SK-N-SH (cell line): ENCODE results near the gene GRIK1. TPM values are rescaled to one million over a fixed set of nuclear protein-coding genes. Genes with fewer than 3 reads are reported as not detected.

Experiments used
- CTCF ChIA-PET: fragments of 300-600, 350-600 bp; formaldehyde crosslinking; extraction: SDS; loops from one replicate; lab custom pipeline; 2021; lab: Yijun Ruan, JAX
- POLR2A ChIA-PET: fragments of 350-600 bp; sonication (Branson Sonifier 250); formaldehyde crosslinking; extraction: SDS; loops from one replicate; lab custom pipeline; 2020; ENCODE audit warnings: antibody characterized with exemption, inconsistent platforms; lab: Yijun Ruan, JAX
- DNase-seq: peaks from one replicate; pipeline ENCODE4 v3.0.0; 2012
- H2AFZ ChIP-seq: fragments of 200-600 bp; sonication (generic); 2 replicates; pipeline ENCODE4 v1.8.1; 2016; ENCODE audit warnings: antibody characterized with exemption, mild to moderate bottlenecking, low read depth
- H3F3A ChIP-seq: fragments of 200-600 bp; sonication (generic); replicated peaks from 2 replicates; pipeline ENCODE3; 2016; ENCODE audit warnings: antibody characterized with exemption, mild to moderate bottlenecking; ENCODE audit not compliant: insufficient read depth
- H3K27ac ChIP-seq, 2 experiments: fragments of 200-500 bp in 1 of 2; fragments of 200-600 bp in 1 of 2; sonication (Bioruptor generic) in 1 of 2; sonication (generic), shearing (Covaris generic) in 1 of 2; 2 replicates each; pipeline versions ENCODE4 v1.5.1 to v1.6.1; 2014 to 2016; ENCODE audit warnings: low read depth in 2 of 2, inconsistent platforms in 1 of 2, low read length in 1 of 2, mild to moderate bottlenecking in 1 of 2, mixed read lengths in 1 of 2
- H3K27me3 ChIP-seq: fragments of 200-600 bp; sonication (generic), shearing (Covaris generic); 2 replicates; pipeline ENCODE4 v1.6.1; 2016; ENCODE audit warnings: mixed run types; ENCODE audit not compliant: insufficient read depth
- H3K36me3 ChIP-seq, 2 experiments: fragments of 200-500 bp in 1 of 2; fragments of 200-600 bp in 1 of 2; sonication (Bioruptor generic) in 1 of 2; sonication (generic) in 1 of 2; replicated peaks in 1 of 2; 2 replicates each; pipeline versions ENCODE3 to v1.5.1; 2014 to 2016; ENCODE audit warnings: low read length in 1 of 2, mild to moderate bottlenecking in 1 of 2; ENCODE audit not compliant: insufficient read depth in 2 of 2, control insufficient read depth in 1 of 2
- H3K4me1 ChIP-seq, 2 experiments: fragments of 200-500 bp in 1 of 2; fragments of 200-600 bp in 1 of 2; sonication (Bioruptor generic) in 1 of 2; sonication (generic), shearing (Covaris generic) in 1 of 2; 2 replicates each; pipeline versions ENCODE4 v1.5.1 to v1.6.1; 2014 to 2016; ENCODE audit warnings: low read depth in 1 of 2, low read length in 1 of 2, mixed run types in 1 of 2; ENCODE audit not compliant: insufficient read depth in 2 of 2, control insufficient read depth in 1 of 2
- H3K4me2 ChIP-seq: fragments of 200-600 bp; sonication (generic), shearing (Covaris generic); 2 replicates; pipeline ENCODE4 v1.6.1; 2017; ENCODE audit warnings: mixed run types
- H3K4me3 ChIP-seq, 2 experiments: fragments of 200-500 bp in 1 of 2; fragments of 200-600 bp in 1 of 2; sonication (Bioruptor generic) in 1 of 2; sonication (generic), shearing (Covaris generic) in 1 of 2; 2 replicates each; pipeline versions ENCODE4 v1.5.1 to v1.8.1; 2014 to 2016; ENCODE audit warnings: low read depth in 2 of 2, inconsistent platforms in 1 of 2, low read length in 1 of 2, mild to moderate bottlenecking in 1 of 2, mixed read lengths in 1 of 2, moderate library complexity in 1 of 2
- H3K79me2 ChIP-seq: fragments of 200-600 bp; sonication (generic); 2 replicates; pipeline ENCODE4 v1.8.1; 2017; ENCODE audit warnings: mild to moderate bottlenecking; ENCODE audit not compliant: insufficient read depth
- H3K9ac ChIP-seq: fragments of 200-600 bp; sonication (generic); 2 replicates; pipeline ENCODE4 v1.6.1; 2017; ENCODE audit warnings: mixed run types
- H3K9me2 ChIP-seq: fragments of 200-600 bp; sonication (generic); 2 replicates; pipeline ENCODE4 v1.6.1; 2017; ENCODE audit warnings: mixed run types
- H3K9me3 ChIP-seq: fragments of 200-600 bp; sonication (generic); 2 replicates; pipeline ENCODE4 v1.6.1; 2017; ENCODE audit warnings: mixed run types, mild to moderate bottlenecking, moderate library complexity
- H4K20me1 ChIP-seq: fragments of 200-600 bp; sonication (generic); 2 replicates; pipeline ENCODE4 v1.6.1; 2017; ENCODE audit warnings: mild to moderate bottlenecking, mixed run types; ENCODE audit not compliant: insufficient read depth
- CHD2 ChIP-seq: fragments of 150-350 bp; IDR thresholded peaks from 2 replicates; pipeline ENCODE4 v1.6.1; 2018; ENCODE audit warnings: low read length; ENCODE audit not compliant: partially characterized antibody
- EZH2phosphoT487 ChIP-seq: fragments of 200-600 bp; sonication (generic); IDR thresholded peaks from 2 replicates; pipeline ENCODE4 v1.6.1; 2017; ENCODE audit warnings: low read depth, mixed run types, mild to moderate bottlenecking, antibody characterized with exemption, moderate library complexity, borderline replicate concordance
- FOSL2 ChIP-seq: IDR thresholded peaks from 2 replicates; pipeline ENCODE4 v1.4.0; 2012; ENCODE audit warnings: low read depth, mild to moderate bottlenecking, moderate library complexity, borderline replicate concordance
- FOXM1 ChIP-seq: IDR thresholded peaks from 2 replicates; pipeline ENCODE4 v1.4.0; 2012; ENCODE audit warnings: low read depth, mild to moderate bottlenecking
- NRF1 ChIP-seq: IDR thresholded peaks from 2 replicates; pipeline ENCODE4 v1.6.1; 2012; ENCODE audit warnings: low read depth, mild to moderate bottlenecking, low read length
- POLR2AphosphoS5 ChIP-seq: IDR thresholded peaks from 2 replicates; pipeline ENCODE4 v1.6.1; 2012; ENCODE audit warnings: low read depth, low read length
- RCOR1 ChIP-seq: fragments of 150-350 bp; IDR thresholded peaks from 2 replicates; pipeline ENCODE4 v1.6.1; 2017; ENCODE audit warnings: antibody characterized with exemption, low read length
- RFX5 ChIP-seq: IDR thresholded peaks from 2 replicates; pipeline ENCODE4 v1.6.1; 2012; ENCODE audit warnings: mild to moderate bottlenecking, improper control_type of control experiment, low read length
- SIN3A ChIP-seq: IDR thresholded peaks from 2 replicates; pipeline ENCODE4 v1.6.1; 2012; ENCODE audit warnings: low read depth, mild to moderate bottlenecking, low read length, moderate library complexity, borderline replicate concordance
- TAF1 ChIP-seq: IDR thresholded peaks from 2 replicates; pipeline ENCODE4 v1.6.1; 2012; ENCODE audit warnings: low read depth, mild to moderate bottlenecking, low read length, moderate library complexity, borderline replicate concordance
- TCF12 ChIP-seq: IDR thresholded peaks from 2 replicates; pipeline ENCODE4 v1.4.0; 2012
- TEAD4 ChIP-seq: IDR thresholded peaks from 2 replicates; pipeline ENCODE4 v1.4.0; 2012; ENCODE audit warnings: mild to moderate bottlenecking, borderline replicate concordance; ENCODE audit not compliant: insufficient read depth
- YY1 ChIP-seq: IDR thresholded peaks from 2 replicates; pipeline ENCODE4 v1.4.0; 2012; ENCODE audit warnings: low read depth, mild to moderate bottlenecking
- WGBS: methylation state at CpG from one replicate; pipeline ENCODE4 v1.1.6; 2017; ENCODE audit warnings: low lambda C conversion rate; 5-methylcytosine and 5-hydroxymethylcytosine counted together
- polyA plus RNA-seq, 3 experiments: library from polyadenylated mRNA; depleted of rRNA; stranded (reverse); fragments of >200 nt; gene quantifications; 2 replicates each; pipeline ENCODE4 v1.2.3, GENCODE V29; 2012
- TF ChIP-seq, protein P1 (sequence below): fragments of 150-350 bp; IDR thresholded peaks from 2 replicates; pipeline ENCODE4 v1.6.1; 2017; ENCODE audit warnings: antibody characterized with exemption, low read length, low read depth, borderline replicate concordance
- TF ChIP-seq, protein P2 (sequence below): fragments of 150-350 bp; IDR thresholded peaks from 2 replicates; pipeline ENCODE4 v1.6.1; 2016; ENCODE audit warnings: mild to moderate bottlenecking, low read depth, low read length
- TF ChIP-seq, protein P3 (sequence below): fragments of 200-600 bp; sonication (generic); IDR thresholded peaks from 2 replicates; pipeline ENCODE4 v1.6.1; 2017; ENCODE audit warnings: antibody characterized with exemption, mild to moderate bottlenecking, moderate library complexity

GRIK1 gene
- polyA plus RNA-seq, 1 of the 3 experiments (the other 2 are of a cell fraction) = not detected

DNA sequence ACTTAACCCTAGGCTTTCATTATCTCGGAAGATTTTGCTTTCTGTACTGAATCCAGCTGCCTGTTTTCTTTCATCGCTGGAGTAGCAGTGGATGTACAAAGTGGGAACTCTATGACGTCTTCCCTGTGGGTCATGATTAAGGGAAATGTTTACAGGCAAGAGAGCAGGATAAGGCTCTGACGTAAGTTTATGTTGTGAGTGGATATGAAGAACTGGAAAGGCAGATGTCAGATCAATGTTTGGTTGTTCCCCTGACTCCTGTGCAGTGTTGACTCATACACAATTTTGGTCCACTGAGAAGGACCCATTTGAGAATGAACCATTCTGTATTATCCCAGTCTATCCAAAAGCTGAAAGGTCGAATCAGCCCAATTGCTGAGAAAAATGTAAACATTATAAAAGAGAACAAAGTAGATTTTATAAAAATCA lies 292.4 kb downstream of the GRIK1 start:
- POLR2A ChIA-PET = no interaction called here
- Histone ChIP-seq H3K9ac (no peak overlapping the region), H3K79me2 (no peaks in the 10 kb centered on the region), H3F3A (no peaks in the 10 kb centered on the region), H3K9me3 (no peaks in the 10 kb centered on the region), H3K36me3 (no peaks in the 10 kb centered on the region), H3K9me2 (no peaks in the 10 kb centered on the region), H4K20me1 (no peaks in the 10 kb centered on the region), H3K4me2 (no peak overlapping the region), H3K27me3 (no peaks in the 10 kb centered on the region), H2AFZ (no peak overlapping the region), H3K4me3 (no peak overlapping the region), H3K27ac (no peak overlapping the region), H3K4me1 (no peaks in the 10 kb centered on the region)
- 60% methylated on average over 5 of the region's 5 CpGs for WGBS
- TF ChIP-seq CHD2 (no peak), FOSL2 (no peak), EZH2phosphoT487 (no peak), TEAD4 (no peak), SIN3A (no peak), FOXM1 (no peak), YY1 (no peak), TAF1 (no peak), RCOR1 (no peak), POLR2AphosphoS5 (no peak), NRF1 (no peak), TCF12 (no peak), RFX5 (no peak)
- TF ChIP-seq, protein P1, sequence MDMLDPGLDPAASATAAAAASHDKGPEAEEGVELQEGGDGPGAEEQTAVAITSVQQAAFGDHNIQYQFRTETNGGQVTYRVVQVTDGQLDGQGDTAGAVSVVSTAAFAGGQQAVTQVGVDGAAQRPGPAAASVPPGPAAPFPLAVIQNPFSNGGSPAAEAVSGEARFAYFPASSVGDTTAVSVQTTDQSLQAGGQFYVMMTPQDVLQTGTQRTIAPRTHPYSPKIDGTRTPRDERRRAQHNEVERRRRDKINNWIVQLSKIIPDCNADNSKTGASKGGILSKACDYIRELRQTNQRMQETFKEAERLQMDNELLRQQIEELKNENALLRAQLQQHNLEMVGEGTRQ = no peak
- TF ChIP-seq, protein P2, sequence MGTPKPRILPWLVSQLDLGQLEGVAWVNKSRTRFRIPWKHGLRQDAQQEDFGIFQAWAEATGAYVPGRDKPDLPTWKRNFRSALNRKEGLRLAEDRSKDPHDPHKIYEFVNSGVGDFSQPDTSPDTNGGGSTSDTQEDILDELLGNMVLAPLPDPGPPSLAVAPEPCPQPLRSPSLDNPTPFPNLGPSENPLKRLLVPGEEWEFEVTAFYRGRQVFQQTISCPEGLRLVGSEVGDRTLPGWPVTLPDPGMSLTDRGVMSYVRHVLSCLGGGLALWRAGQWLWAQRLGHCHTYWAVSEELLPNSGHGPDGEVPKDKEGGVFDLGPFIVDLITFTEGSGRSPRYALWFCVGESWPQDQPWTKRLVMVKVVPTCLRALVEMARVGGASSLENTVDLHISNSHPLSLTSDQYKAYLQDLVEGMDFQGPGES = no peak
- TF ChIP-seq, protein P3, sequence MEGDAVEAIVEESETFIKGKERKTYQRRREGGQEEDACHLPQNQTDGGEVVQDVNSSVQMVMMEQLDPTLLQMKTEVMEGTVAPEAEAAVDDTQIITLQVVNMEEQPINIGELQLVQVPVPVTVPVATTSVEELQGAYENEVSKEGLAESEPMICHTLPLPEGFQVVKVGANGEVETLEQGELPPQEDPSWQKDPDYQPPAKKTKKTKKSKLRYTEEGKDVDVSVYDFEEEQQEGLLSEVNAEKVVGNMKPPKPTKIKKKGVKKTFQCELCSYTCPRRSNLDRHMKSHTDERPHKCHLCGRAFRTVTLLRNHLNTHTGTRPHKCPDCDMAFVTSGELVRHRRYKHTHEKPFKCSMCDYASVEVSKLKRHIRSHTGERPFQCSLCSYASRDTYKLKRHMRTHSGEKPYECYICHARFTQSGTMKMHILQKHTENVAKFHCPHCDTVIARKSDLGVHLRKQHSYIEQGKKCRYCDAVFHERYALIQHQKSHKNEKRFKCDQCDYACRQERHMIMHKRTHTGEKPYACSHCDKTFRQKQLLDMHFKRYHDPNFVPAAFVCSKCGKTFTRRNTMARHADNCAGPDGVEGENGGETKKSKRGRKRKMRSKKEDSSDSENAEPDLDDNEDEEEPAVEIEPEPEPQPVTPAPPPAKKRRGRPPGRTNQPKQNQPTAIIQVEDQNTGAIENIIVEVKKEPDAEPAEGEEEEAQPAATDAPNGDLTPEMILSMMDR = no peak
- CTCF ChIA-PET = no interaction called here
- DNase-seq = no peak
